Thyroid gland (tissue), 4 donors: ENCODE results near the gene NCAPH2. TPM values are rescaled to one million over a fixed set of nuclear protein-coding genes. Genes with fewer than 3 reads are reported as not detected.

ENCODE experiments used
- DNase-seq, 2 donors: peaks; one replicate each; pipeline ENCODE4 v3.0.0-alpha.2; 2019
- H3K27ac ChIP-seq, 3 donors: fragments of 200-600 bp; sonication (generic); 1 replicate in 2 of 3; 2 replicates in 1 of 3; pipeline ENCODE4 v1.5.1; 2016 to 2019; ENCODE audit warnings: mild to moderate bottlenecking in 1 of 3, moderate library complexity in 1 of 3
- H3K27me3 ChIP-seq: fragments of 200-600 bp; sonication (generic); one replicate; pipeline ENCODE4 v1.5.1; 2019
- H3K36me3 ChIP-seq, 2 donors: fragments of 200-600 bp; sonication (generic); one replicate each; pipeline ENCODE4 v1.5.1; 2016 to 2019
- H3K4me1 ChIP-seq, 2 donors: fragments of 200-600 bp; sonication (generic); one replicate each; pipeline ENCODE4 v1.5.1; 2017 to 2019
- H3K4me3 ChIP-seq, 3 donors: fragments of 200-600 bp; sonication (generic); replicated peaks in 1 of 3; 1 replicate in 2 of 3; 2 replicates in 1 of 3; pipeline ENCODE4 v1.5.1; 2016; ENCODE audit warnings: mild to moderate bottlenecking in 1 of 3
- H3K9me3 ChIP-seq: fragments of 200-600 bp; sonication (generic); one replicate; pipeline ENCODE4 v1.5.1; 2017
- CTCF ChIP-seq, 6 experiments: fragments of 200-600 bp in 3 of 6; fragments of 450-650 bp in 3 of 6; sonication (generic) in 3 of 6; IDR thresholded peaks; one replicate each; pipeline ENCODE4 v1.5.1; 2016 to 2019; ENCODE audit warnings: antibody characterized with exemption in 6 of 6, mild to moderate bottlenecking in 2 of 6, inconsistent platforms in 1 of 6, moderate library complexity in 1 of 6
- POLR2A ChIP-seq, 2 donors: fragments of 450-650 bp; IDR thresholded peaks; one replicate each; pipeline ENCODE4 v1.6.1; 2017; ENCODE audit warnings: antibody characterized with exemption in 2 of 2, mild to moderate bottlenecking in 2 of 2, moderate library complexity in 1 of 2
- WGBS, 2 donors: methylation state at CpG; one replicate each; pipeline ENCODE4 v1.1.5; 2017; 5-methylcytosine and 5-hydroxymethylcytosine counted together
- intact Hi-C: fragments of 100-400 bp; cut with DNase I; formaldehyde crosslinking; loops from one replicate; pipeline ENCODE4 v1.15.1; 2023
- total RNA-seq, 4 donors: library from RNA; depleted of rRNA; stranded (reverse); fragments of >200 nt; gene quantifications; one replicate each; pipeline ENCODE4 v1.2.3, GENCODE V29; 2016

Gene NCAPH2
- total RNA-seq, 4 donors from 2014 or later: 39.6 to 47.5 (median 43.1) TPM

GRCh38 chr22:50498322-50498890 lies 9.6 kb upstream of the NCAPH2 start:
- H3K4me3 ChIP-seq: no peak overlapping the region
- no peak for TF ChIP-seq POLR2A (IDR thresholded peaks at IDR 0.05)
- peak; percentile 15 to 72 (median 64) for TF ChIP-seq CTCF (IDR thresholded peaks at IDR 0.05)
- WGBS, 2 donors: 8 to 17% methylated on average over 13 of the region's 13 CpGs
- no peaks in the 10 kb centered on the region for H3K27me3 ChIP-seq
- peak; percentile 75 to 80 for DNase-seq
- intact Hi-C loops: no loop called here
- peaks cover 4 to 10% of the 10 kb centered on the region in 2 donors for H3K4me1 ChIP-seq
- peaks cover 10 to 11% of the 10 kb centered on the region in 2 donors for H3K36me3 ChIP-seq
- no peaks in the 10 kb centered on the region for H3K9me3 ChIP-seq
- peak overlapping the region in 1 of 3 donors; percentile 41 for H3K27ac ChIP-seq

GRCh38 chr22:50500452-50500851 lies 7.6 kb upstream of the NCAPH2 start:
- Histone ChIP-seq H3K27ac (no peak overlapping the region), H3K4me1 (peaks cover 4 to 10% of the 10 kb centered on the region in 2 donors), H3K9me3 (no peaks in the 10 kb centered on the region), H3K36me3 (peaks cover 18 to 19% of the 10 kb centered on the region in 2 donors), H3K4me3 (no peak overlapping the region), H3K27me3 (no peaks in the 10 kb centered on the region)
- intact Hi-C loops: loop anchor here (10.0 kb wide), 1 partner anchor 256 kb away; the partner anchor contains the start of gene TUBGCP6
- no peak for TF ChIP-seq CTCF (IDR thresholded peaks at IDR 0.05)
- TF ChIP-seq POLR2A (IDR thresholded peaks at IDR 0.05): no peak
- DNase-seq: no peak
- WGBS, 2 donors: 92 to 96% methylated on average over 12 of the region's 12 CpGs

GRCh38 chr22:50502096-50502495 lies 5.9 kb upstream of the NCAPH2 start:
- Histone ChIP-seq H3K36me3 (peaks cover 23 to 27% of the 10 kb centered on the region in 2 donors), H3K9me3 (no peaks in the 10 kb centered on the region), H3K4me3 (no peak overlapping the region), H3K27me3 (no peaks in the 10 kb centered on the region), H3K4me1 (peaks cover 13 to 20% of the 10 kb centered on the region in 2 donors), H3K27ac (no peak overlapping the region)
- TF ChIP-seq CTCF (IDR thresholded peaks at IDR 0.05) (no peak), POLR2A (IDR thresholded peaks at IDR 0.05) (no peak)
- intact Hi-C loops: loop anchor here (10.0 kb wide), 1 partner anchor 257 kb away; the partner anchor contains the start of gene TUBGCP6
- WGBS, 2 donors: 92 to 93% methylated on average over 6 of the region's 6 CpGs
- no peak for DNase-seq

- peaks cover 13 to 19% of the 10 kb centered on the region in 2 donors for H3K4me1 ChIP-seq
- WGBS, 2 donors: 90% methylated on average over 13 to 15 of the region's 24 CpGs
- no peak overlapping the region for H3K4me3 ChIP-seq
- H3K27me3 ChIP-seq: no peaks in the 10 kb centered on the region
- no peak for TF ChIP-seq POLR2A (IDR thresholded peaks at IDR 0.05)
- H3K9me3 ChIP-seq: no peaks in the 10 kb centered on the region
- no peak overlapping the region for H3K27ac ChIP-seq
- H3K36me3 ChIP-seq: peaks cover 23 to 27% of the 10 kb centered on the region in 2 donors
- intact Hi-C loops: loop anchor here (10.0 kb wide), 1 partner anchor 258 kb away; the partner anchor contains the start of gene TUBGCP6
- no peak for DNase-seq
Observed at GRCh38 chr22:50502628-50503474, 5.2 kb upstream of the NCAPH2 start.

GRCh38 chr22:50503475-50504145 lies 4.4 kb upstream of the NCAPH2 start:
- no peak overlapping the region for H3K4me3 ChIP-seq
- H3K27ac ChIP-seq: no peak overlapping the region
- intact Hi-C loops: loop anchor here (10.0 kb wide), 1 partner anchor 259 kb away; the partner anchor contains the start of gene TUBGCP6
- DNase-seq: no peak
- H3K36me3 ChIP-seq: peaks cover 23 to 27% of the 10 kb centered on the region in 2 donors
- no peaks in the 10 kb centered on the region for H3K9me3 ChIP-seq
- peaks cover 10 to 12% of the 10 kb centered on the region in 2 donors for H3K4me1 ChIP-seq
- TF ChIP-seq CTCF (IDR thresholded peaks at IDR 0.05) (no peak), POLR2A (IDR thresholded peaks at IDR 0.05) (no peak)
- WGBS, 2 donors: 90 to 92% methylated on average over 14 to 15 of the region's 26 CpGs
- no peaks in the 10 kb centered on the region for H3K27me3 ChIP-seq
